Gastroesophageal sphincter (tissue), 3 donors: ENCODE results near the gene CNTN5.

Experiments used
- CTCF ChIP-seq, 4 experiments: fragments of 200-600 bp in 2 of 4; fragments of 450-650 bp in 2 of 4; sonication (generic) in 1 of 4; IDR thresholded peaks; one replicate each; pipeline ENCODE4 v1.5.1; 2017 to 2019; ENCODE audit warnings: antibody characterized with exemption in 4 of 4, mild to moderate bottlenecking in 2 of 4, moderate library complexity in 2 of 4
- POLR2A ChIP-seq, 2 donors: fragments of 450-650 bp; IDR thresholded peaks; one replicate each; pipeline ENCODE4 v1.6.1; 2017; ENCODE audit warnings: antibody characterized with exemption in 2 of 2, mild to moderate bottlenecking in 2 of 2, moderate library complexity in 1 of 2

- TF ChIP-seq POLR2A (IDR thresholded peaks at IDR 0.05) (no peak), CTCF (IDR thresholded peaks at IDR 0.05) (no peak)
Observed at GRCh38 chr11:99687320-99687719, 666.6 kb downstream of the CNTN5 start.
